ENCODE results near the gene AGPAT4.

Gene AGPAT4

GRCh38 chr6:161162722-161163121, 111.1 kb downstream of the AGPAT4 start:
- no peak for DNase-seq

DNA sequence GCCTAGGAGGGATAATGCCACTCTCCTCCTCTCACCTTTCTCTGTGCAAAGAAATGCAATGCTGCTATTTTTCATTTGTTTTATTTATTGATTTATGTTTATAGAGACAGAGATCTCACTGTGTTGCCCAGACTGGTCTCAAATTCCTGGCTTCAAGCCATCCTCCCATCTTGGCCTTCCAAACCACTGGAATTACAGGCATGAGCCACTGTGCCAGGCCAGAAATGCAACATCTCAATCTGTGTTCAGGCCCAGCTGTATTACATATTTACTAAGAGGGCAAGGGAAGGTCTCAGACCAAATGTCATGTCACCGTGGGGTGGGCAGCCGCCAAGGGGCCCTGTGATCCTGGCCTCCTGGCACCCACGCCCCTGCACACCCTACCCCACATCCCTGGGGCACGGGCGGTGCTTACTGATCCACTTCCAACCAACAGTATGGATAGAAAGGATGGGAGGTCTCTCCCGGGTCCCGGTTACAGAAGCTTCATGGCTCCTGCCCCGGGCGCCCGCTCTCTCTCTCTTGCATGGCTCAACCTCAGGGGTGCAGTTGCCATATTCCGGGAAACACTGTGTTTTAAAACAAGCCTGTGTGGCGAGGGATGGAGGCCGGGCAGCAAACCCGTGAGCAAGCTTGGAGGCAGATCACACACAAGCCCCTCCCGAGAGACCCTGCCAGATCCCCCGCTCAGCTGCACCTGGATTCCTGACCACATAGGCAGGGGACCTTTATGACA, 111.8 kb downstream of the AGPAT4 start:
- DNase-seq, result no peak

DNA sequence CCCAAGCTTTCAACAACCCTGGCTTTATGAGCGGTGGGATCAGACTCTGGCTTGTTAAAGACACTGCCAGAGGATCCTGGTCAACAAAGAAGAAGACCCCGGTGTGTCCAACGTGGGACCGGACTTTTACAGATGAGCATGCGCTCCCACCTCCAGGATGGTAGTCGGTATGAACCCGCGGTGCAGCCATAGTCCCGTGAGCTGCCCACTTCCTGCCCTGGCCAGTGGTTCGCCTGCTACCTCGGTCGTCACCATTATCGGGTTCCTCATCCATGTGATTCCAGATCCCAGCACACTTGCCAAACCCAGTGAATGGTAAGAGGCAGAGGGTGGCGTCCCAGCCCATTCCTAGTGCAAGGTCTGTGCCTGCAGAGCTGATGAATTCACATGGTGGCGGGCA, 112.7 kb downstream of the AGPAT4 start:
- DNase-seq, result no peak

DNA sequence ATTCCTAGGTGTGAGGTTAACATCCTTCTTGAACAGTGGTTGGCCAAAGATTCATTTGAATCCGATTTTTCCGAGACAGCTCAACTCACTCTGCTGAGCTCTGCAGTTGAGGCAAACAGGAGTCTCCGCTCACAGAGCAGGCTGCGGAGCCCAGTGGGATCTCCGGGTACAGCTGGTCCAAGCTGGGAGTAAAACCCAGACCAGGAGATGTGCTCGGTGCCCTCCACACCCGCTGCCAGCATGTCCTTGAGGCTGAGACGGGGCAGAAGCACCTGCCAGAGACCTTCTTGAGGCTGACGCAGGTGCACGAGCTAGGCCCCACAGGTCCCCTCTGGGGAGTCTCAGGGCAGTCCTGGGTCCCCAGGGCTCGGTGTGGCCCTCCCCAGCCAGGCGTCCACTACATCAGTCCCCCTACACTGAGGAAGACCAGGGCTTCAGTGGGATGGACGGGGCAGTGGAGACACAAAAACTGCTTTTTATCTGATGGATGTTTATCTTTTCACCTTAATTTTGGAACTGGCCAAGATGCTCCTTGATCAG, 119.0 kb downstream of the AGPAT4 start:
- no peak for DNase-seq

DNA sequence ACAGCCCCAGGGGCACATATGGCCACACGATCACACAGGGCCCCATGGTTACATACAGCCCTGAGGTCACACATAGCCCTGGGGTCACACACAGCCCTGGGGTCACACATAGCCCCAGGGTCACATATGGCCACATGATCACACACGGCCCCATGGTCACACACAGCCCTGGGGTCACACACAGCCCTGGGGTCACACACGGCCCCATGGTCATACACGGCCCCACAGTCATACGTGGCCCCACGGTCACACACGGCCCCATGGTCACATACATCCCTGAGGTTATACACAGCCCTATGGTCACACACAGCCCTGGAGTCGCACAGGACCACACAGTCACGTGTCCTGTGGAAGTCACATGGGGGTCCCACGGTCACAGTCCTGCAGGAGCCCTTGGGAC, 120.1 kb downstream of the AGPAT4 start:
- DNase-seq, result no peak

DNA sequence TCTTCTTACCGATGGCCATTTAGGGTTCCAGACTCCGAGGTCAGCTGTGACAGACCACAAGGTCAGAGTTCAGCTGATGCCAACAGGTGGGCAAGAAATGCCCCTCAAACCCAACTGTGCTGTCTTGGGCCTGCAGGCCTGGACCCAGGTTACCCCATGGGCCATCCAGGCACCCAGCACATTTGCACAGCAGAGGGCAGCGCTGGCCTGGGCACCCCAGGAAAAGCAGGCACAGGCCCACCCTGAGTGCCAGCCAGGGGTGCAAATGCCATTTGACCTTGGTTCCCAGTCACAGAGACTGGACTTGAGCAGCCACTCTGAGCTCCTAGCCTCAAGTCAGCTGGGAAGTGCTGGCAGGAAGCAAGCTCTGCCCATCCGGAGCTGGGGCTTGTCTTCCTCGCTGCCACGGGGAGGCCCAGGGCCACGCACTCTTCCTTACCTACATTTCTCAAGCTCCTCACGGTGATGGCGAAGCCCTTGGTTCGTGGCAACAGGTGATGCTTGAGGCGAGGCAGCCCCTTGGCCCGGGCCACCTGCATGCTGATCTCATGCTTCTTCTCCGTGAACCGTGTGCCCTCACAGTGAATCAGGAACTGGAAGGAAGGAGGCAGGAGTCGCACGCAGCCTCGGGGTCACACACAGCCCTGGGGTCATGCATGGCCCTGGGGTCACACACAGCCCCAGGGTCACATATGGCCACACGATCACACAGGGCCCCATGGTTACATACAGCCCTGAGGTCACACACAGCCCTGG, 120.8 kb downstream of the AGPAT4 start:
- no peak for DNase-seq

GRCh38 chr6:161152527-161152862, 121.4 kb downstream of the AGPAT4 start:
- no peak for DNase-seq

DNA sequence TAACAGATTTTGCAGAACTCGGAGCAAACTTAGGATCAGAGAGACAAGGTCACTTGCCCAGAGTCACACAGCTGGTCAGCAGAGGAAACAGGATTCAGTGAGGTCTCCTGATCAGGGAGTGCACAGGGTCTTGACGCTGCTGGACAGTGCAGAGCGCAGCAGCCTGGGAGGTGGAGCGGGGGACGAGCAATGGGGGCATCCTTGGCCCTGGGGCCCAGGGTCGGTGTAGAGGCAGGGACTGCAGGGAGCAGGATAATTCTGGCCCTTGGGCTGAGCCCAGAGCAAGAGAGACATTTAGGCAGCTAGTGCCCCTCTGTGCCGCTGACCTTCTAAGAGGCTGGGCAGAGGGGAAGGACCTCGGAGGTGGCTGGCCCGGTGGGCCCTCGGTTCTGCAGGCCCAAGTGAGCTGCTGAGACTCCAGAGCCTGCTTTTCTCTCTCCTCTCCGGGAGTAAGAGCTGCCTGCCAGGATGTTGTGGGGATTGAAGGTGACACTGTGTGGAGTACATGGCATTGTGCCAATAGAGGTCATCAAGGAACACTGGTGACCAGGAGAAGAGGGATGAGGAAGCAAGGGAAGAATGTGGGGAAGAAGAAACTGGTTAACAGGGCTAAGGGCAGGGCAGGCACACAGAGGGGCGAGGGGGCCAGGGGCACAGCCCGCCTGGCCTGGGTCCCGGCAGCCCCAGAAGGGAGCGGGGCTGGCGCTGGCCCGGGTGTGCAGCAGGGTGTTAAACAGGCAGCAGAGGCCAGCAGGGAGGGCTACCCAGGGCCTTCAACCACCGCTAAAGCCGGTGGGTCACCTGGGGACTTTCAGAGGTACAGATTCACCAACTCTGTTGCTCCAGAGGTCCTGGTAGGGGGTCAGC, 122.0 kb downstream of the AGPAT4 start:
- no peak for DNase-seq

GRCh38 chr6:161151059-161151645, 122.7 kb downstream of the AGPAT4 start:
- DNase-seq, result no peak

DNA sequence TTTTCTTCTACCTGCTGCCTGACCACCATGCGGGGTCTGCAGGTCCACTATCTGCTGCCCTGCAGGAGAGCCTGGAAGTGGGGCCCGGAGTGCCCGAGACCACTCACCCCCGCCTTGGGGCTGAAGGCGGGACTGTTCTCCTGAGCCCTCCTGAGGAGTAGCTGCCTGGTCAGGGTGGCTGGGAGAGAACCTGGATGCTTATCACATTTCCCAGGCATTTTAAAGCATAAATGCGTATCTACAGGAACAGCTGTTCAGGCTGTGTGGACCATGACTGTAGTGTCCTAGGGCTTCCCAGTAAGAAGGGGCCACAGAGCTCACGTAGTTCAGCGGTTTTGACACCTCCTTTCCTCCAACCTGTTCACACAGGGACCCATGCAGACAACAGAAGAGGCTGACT, 123.3 kb downstream of the AGPAT4 start:
- no peak for DNase-seq

DNA sequence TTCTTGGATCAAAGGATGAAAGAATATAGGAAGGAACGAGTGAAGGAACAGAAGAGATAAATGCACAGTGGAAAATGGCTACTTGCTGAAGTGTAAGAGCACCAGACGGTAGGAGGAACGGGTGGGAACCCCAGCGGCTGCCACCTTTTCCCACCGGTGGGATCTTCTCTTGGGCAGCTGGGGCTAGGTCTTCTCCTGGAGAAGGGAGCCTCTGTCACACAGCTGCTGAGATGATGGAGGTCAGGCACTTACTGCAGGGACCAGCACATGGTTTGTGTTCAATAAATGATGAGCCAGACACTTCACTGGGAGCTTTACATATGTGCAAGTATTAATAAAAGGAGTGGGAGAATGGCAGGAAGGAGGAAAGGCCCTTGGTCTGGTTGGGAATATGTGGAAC, 123.7 kb downstream of the AGPAT4 start:
- no peak for DNase-seq

GRCh38 chr6:161143663-161144430, 130.0 kb downstream of the AGPAT4 start:
- DNase-seq, result no peak

GRCh38 chr6:161142957-161143296, 130.9 kb downstream of the AGPAT4 start:
- no peak for DNase-seq

DNA sequence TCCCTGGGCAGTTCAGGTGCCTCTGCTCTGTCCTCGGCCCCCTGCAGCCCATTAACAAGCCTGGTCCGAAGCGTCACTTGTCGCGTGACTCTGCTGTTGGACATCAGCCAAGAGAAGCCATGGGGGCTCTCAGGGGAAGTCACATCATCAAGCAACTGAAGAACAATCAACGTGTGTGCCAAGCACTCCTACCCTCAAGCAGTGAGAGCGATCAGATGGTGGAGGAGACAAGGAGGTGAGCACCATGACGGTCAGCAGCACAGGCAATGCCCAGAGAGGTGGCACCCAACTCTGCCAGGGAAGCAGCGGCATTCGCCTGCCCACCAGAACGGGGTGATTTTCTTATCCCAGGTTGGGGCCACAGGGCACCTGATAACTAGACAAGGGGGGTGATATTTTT, 132.7 kb downstream of the AGPAT4 start:
- DNase-seq, result no peak

- DNase-seq, result no peak
These were observed 133.3 kb downstream of the AGPAT4 start for GRCh38 chr6:161140554-161140875.

DNA sequence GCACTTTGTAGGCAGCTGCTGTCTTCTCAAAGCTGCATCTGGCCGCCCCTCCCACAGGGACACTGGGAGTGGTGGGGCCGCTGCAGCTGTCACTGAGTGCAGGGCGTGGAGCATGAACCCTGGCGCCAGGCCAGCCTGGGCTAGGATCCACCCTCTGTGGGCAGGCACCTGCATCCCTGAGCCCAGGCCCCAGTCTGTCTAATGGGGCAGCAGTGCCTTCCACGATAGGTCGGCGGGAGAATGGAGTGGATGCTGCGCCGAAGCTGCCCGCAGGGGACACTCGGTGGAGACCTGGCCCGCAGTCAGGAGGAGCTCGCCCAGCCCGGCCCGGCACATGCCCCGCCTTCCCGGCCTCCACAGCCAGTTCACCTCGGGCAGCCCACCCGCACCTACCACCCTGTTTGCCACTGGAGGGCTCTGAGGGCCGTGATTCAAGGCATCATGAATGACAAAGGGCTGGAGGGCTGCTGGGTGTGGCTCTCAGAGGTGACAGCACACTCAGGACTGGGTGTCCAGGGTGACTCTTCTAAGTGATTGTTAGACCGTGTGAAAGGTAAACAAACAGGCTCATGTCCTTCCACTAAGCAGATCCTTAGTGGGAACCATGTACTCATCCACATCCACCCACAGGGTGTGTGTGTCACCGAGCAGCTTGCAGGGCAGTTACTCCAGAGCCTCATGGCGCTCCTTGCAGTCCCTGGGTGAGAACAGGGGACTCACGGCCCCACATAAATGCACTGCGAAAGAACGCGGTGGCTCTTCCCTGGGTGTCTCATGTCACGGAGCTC, 133.9 kb downstream of the AGPAT4 start:
- no peak for DNase-seq

DNA sequence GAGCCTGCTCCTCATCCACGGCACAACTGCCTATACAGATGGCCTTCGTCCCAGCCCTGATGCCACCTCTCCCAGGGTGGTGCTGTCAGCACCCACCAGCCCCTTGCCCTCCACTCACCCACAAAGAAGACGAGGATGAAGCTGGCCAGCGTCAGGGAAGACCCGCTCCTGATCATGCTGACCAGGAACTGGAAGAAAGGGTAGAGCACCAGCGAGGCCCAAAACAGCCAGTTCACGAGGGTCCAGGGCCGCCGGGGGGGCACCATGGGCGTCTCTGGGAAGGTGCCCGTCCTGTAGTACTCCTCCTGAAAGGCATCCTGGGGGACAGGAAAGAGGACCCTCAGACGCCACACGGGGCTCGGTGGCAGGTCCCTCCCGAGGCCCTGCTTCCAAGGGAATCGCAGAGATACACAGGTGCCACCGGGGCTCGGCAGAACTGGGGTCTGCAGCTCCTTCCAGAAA, 134.5 kb downstream of the AGPAT4 start:
- no peak for DNase-seq

- no peak for DNase-seq
These were observed 135.1 kb downstream of the AGPAT4 start for GRCh38 chr6:161138543-161139303.

- no peak for DNase-seq
These were observed 135.9 kb downstream of the AGPAT4 start for GRCh38 chr6:161137839-161138542.

DNA sequence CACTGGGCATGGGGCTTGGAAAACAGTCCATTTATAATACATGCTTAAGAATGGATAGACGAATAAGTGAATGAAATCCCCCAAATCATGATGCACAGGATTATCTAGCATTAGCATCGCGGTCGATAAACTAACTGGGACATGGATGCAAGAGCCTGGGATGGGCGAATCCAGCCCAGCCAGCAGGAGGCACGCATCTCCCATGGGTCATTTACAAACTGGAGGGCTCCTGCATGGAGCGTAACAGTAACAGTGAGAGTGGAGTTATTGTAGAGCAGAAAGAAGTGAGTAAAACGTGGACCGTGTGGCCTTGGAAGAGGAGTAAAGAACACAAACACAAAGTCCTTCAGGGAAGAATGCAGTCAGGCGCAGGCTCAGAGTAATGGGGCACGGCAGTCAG, 136.5 kb downstream of the AGPAT4 start:
- DNase-seq, result no peak
